NCI-H1048 (cell line): Measurements from ENCODE around the gene FRMD1.

Source experiments
- DNase-seq: peaks from one replicate; lab custom pipeline; 2025; lab: John Stamatoyannopoulos, UW

Gene FRMD1

GRCh38 chr6:168025831-168026710 lies 52.9 kb downstream of the FRMD1 start:
- DNase-seq = no peak

GRCh38 chr6:168024951-168025510 lies 54.0 kb downstream of the FRMD1 start:
- no peak for DNase-seq

GRCh38 chr6:168022488-168023321 lies 56.3 kb downstream of the FRMD1 start:
- no peak for DNase-seq

DNA sequence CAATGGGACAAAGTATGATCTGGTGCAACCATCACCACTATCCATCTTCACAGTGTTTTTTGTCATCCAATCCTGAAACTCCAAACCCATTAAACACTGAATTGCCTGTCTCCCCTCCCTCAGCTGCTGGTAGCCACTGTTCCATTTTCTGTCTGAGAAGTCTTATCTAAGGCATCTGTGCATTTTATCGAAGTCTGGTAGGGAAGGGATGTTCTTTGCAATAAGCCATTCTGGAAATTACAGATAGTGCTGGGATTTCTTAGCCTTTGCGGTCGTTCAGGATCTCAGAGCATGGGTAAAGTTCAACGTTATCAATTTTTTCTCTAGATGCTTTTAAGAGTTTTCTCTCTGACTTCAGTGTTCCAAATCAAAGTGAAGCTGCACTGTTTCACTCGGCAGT lies 57.4 kb downstream of the FRMD1 start:
- no peak for DNase-seq

DNA sequence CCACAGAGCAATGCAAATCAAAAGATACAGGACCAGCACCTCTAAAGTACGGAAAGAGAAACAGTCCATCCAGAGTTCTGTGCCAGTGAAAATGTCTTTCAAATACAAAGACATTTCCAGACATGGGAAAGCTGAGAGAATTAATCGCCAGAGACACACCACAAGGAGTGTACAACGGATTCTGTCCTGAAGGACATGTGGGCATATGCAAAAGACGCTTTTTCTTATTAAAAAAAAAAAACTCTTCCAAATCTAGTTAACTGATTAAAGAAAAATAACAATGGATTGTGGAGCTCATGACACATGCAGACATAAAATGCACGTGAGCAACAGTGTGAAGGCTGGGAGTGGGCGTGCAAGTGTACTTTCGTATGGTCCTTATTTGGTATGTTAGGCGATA lies 58.8 kb downstream of the FRMD1 start:
- DNase-seq = no peak

- DNase-seq = no peak
Observed at GRCh38 chr6:168018664-168019063, 60.3 kb downstream of the FRMD1 start.

GRCh38 chr6:168017629-168018028 lies 61.4 kb downstream of the FRMD1 start:
- DNase-seq = no peak

GRCh38 chr6:168016721-168017525 lies 62.1 kb downstream of the FRMD1 start:
- DNase-seq = no peak

DNA sequence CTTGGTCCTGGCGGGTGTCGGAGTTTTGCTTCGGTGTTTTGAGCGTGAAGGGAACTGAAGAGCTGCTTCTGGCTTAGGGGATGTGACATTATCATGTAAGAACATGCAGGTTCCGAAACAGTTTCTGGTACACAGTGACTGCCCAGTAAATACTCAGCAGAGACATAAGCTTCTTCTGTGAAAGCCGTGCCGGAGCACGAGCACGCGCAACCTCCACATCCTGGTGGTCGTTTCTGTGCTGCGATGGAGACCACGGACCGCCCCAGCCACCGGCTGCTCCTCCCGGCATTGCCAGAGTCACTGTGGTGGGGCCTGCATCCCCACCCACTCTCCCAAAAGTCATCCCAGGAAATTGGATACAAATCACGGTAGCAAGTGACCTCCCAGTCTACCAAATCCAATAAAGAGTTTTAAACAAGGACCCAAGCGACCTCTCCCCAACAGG lies 62.8 kb downstream of the FRMD1 start:
- no peak for DNase-seq

DNA sequence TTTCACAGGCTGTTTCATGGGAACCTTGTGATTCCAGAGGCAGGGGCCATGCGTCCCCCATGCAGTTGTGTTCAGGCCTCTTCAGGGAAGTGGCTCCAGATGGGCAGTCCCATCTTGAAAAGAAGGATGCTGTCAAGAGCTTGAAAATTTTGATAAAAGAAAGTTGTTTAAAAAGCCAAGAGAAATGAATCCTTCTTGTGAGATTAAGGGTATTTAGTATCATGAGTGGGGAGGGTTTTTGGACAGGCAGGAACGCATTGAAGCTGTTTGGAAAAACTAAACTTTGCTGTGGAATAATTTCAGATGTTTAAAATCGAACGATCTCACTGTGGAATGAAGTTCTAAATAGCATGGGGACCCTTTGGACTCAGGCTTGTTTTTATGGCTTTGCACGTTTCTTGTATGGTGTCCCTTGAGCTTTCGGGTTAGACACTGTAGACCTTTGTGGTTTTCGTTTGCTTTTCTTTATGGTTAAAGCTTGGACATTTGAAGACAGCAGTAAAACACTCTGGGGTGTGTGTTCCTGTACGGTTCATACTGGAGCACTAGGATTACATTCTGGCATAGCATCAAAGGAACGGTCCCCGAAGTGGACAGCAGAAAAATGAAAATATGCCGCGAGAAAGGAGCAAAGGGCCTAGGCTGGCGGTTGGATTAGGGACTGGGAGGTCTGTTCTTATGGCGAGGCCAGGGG lies 63.4 kb downstream of the FRMD1 start:
- DNase-seq = no peak

DNA sequence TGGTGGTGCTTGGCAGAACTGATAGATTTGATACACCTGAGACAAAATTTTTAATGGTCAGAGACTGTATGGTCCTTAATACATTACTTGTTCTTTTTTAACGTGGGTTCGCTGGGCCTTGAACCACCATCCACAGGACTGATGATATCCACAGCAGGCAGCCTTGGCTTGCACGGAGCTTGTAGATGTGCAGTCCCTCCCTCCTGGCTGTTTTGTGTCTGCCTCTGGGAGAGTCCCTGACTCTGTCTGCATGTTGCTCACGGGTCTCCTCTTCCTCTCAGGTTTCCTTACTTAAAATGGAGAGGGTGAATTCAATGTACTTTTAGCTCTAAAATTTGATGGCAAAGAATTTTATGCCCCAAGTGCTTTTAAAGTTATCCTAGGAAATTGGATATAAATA lies 64.0 kb downstream of the FRMD1 start:
- no peak for DNase-seq

DNA sequence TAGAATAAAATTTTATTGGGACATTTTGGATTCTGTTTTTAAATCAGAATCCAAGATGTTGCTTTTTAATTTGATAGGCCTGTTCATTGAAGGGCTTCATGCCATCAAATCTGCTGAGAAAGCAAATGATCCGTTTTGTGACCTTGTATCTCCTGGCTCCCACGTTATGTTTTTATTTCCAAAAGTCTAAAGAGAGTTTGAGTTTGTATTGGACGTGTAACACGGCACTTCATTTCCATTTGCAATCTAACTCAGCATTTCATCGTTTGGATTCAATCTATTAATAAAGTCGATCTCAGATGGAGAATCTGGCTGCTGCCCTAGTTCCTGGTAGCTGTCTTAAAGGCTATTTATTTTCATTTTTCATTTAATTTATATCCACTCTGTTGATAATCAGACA lies 64.6 kb downstream of the FRMD1 start:
- no peak for DNase-seq

DNA sequence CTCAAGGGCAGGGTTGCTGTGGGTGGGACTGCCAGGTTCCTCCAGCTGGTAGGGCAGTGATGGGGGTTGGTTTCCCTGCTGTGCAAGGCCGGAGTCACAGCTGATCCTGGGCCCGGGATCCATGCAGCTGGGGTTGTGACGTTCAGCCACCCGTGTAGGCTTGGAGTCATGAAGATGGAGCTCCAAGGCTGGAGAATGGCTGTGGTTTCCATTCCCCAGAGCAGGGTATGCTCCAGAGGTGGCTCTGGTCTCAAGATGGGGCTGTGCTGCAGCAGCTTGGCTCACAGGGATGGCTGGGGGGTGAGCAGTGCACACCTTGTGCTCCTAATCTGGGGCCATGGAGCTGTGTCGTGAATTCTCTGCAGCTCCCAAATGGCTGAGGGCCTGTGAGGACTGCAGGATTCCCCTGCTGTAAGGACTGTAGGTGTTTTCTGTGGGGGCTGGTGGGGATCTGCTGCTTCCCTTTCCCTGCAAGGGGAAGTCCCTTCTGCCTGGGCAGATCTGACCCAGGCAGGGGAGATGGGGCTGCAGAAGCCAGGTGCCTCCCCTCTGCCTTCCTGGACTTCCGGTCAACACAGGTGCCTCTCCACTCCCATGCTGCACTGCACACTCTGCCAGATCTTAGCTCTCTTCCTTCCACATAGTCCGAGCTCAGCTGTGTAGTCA lies 65.6 kb downstream of the FRMD1 start:
- DNase-seq = no peak

GRCh38 chr6:168012431-168013249 lies 66.4 kb downstream of the FRMD1 start:
- DNase-seq = no peak

DNA sequence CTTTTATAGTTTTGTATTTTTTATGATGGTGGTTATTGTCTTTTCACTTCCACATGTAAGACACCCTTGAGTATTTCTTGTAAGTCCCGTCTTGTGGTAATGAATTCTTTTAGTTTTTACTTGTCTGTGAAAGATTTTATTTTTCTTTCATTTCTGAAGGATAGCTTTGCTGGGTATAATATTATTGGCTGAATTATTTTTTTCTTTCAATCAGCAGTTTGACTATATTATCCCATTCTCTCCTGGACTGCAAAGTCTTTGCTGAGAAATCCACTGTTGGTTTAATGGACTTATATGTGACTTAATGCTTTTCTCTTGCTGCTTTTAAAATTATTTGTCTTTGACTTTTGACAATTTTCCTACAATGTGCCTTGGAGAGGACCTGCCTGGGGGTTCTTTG lies 67.7 kb downstream of the FRMD1 start:
- no peak for DNase-seq

- DNase-seq = no peak
Observed at GRCh38 chr6:168009331-168009730, 69.7 kb downstream of the FRMD1 start.

- DNase-seq = peak; percentile 35
Observed at GRCh38 chr6:168007592-168008338, 71.2 kb downstream of the FRMD1 start.

DNA sequence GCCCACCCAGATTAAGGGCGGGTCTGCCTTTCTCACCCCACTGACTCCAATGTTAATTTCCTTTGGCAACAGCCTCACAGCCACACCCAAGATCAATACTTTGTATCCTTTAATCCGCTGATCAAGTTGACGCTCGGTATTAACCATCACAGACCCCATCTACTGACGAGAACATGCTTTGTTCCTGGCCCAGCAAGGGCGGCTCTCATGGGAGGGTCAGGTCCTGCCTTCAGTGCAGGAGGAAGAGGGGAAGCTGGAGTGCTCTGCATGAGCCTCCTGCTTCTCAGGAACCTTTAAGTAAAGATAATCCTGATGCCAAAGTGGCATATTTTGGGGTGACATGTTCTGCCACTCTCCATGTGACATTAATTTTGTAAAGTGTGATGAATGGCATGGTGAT lies 73.2 kb downstream of the FRMD1 start:
- no peak for DNase-seq

- DNase-seq = no peak
Observed at GRCh38 chr6:168004945-168005344, 74.1 kb downstream of the FRMD1 start.
